Mucosa of stomach (tissue), 1 donor: ENCODE results near the gene DHX58.
"Not testable (repeated sequence)": the region's sequence is repeated elsewhere in the genome, so short reads cannot be mapped to it uniquely, and the experiment has no call there.

Experiments used
- H3K27me3 ChIP-seq: one replicate; pipeline ENCODE4 v1.7.0; 2013; ENCODE audit warnings: mild to moderate bottlenecking, low read length; ENCODE audit not compliant: control insufficient read depth, insufficient read depth
- H3K36me3 ChIP-seq: one replicate; pipeline ENCODE4 v1.7.0; 2013; ENCODE audit warnings: low read length; ENCODE audit not compliant: control insufficient read depth, insufficient read depth
- H3K4me1 ChIP-seq: one replicate; pipeline ENCODE4 v1.7.0; 2013; ENCODE audit warnings: mild to moderate bottlenecking, low read length; ENCODE audit not compliant: control insufficient read depth, insufficient read depth
- H3K4me3 ChIP-seq: one replicate; pipeline ENCODE4 v1.7.0; 2013; ENCODE audit warnings: low read length
- H3K9ac ChIP-seq: one replicate; pipeline ENCODE4 v1.7.0; 2013; ENCODE audit warnings: mild to moderate bottlenecking, low read length, moderate library complexity
- H3K9me3 ChIP-seq: one replicate; pipeline ENCODE4 v1.7.0; 2013; ENCODE audit warnings: mild to moderate bottlenecking, low read length, moderate library complexity; ENCODE audit not compliant: control insufficient read depth
- donor health status: Pancreatic carcinoma.

DHX58 gene

GRCh38 chr17:42112552-42113176 lies at the start of gene DHX58:
Gene DHX58, minus strand, starts transcription at chr17:42112714. Its CDS starts 822 bp downstream, at chr17:42111892.
- no peaks in the 10 kb centered on the region for H3K27me3 ChIP-seq
- peak within 1 kb of the TSS; percentile 61 for H3K4me3 ChIP-seq

GRCh38 chr17:42160531-42160910 lies 48.0 kb upstream of the DHX58 start:
- H3K27me3 ChIP-seq: no peaks in the 10 kb centered on the region
- no peak overlapping the region for H3K9ac ChIP-seq
- no peaks in the 10 kb centered on the region for H3K4me1 ChIP-seq
- H3K4me3 ChIP-seq: no peak overlapping the region
- H3K36me3 ChIP-seq: no peaks in the 10 kb centered on the region
- H3K9me3 ChIP-seq: no peaks in the 10 kb centered on the region

More at GRCh38 chr17:42112552-42113176, at the start of gene DHX58:
- H3K9me3 ChIP-seq: no peaks in the 10 kb centered on the region
- H3K4me1 ChIP-seq: peaks cover 20% of the 10 kb centered on the region
- peak within 1 kb of the TSS; percentile 85 for H3K9ac ChIP-seq
- no peaks in the 10 kb centered on the region for H3K36me3 ChIP-seq

GRCh38 chr17:42159796-42160530 lies 47.4 kb upstream of the DHX58 start:
- Histone ChIP-seq H3K4me1 (no peaks in the 10 kb centered on the region), H3K4me3 (no peak overlapping the region), H3K27me3 (no peaks in the 10 kb centered on the region), H3K9ac (no peak overlapping the region), H3K9me3 (no peaks in the 10 kb centered on the region), H3K36me3 (no peaks in the 10 kb centered on the region)

- H3K4me3 ChIP-seq: peak overlapping the region; percentile 20
- H3K36me3 ChIP-seq: no peaks in the 10 kb centered on the region
- no peaks in the 10 kb centered on the region for H3K9me3 ChIP-seq
- no peaks in the 10 kb centered on the region for H3K27me3 ChIP-seq
- H3K4me1 ChIP-seq: peaks cover 9% of the 10 kb centered on the region
- peak overlapping the region; percentile 30 for H3K9ac ChIP-seq
Measured at GRCh38 chr17:42155614-42156045, 43.1 kb upstream of the DHX58 start.

GRCh38 chr17:42153919-42154742 lies 41.6 kb upstream of the DHX58 start:
- H3K9me3 ChIP-seq: no peaks in the 10 kb centered on the region
- H3K4me1 ChIP-seq: peaks cover 10% of the 10 kb centered on the region
- peak overlapping the region; percentile 94 for H3K9ac ChIP-seq
- peak overlapping the region; percentile 52 for H3K4me3 ChIP-seq
- no peaks in the 10 kb centered on the region for H3K36me3 ChIP-seq
- no peaks in the 10 kb centered on the region for H3K27me3 ChIP-seq

GRCh38 chr17:42146911-42147607 lies 34.5 kb upstream of the DHX58 start:
- Histone ChIP-seq H3K4me3 (no peak overlapping the region), H3K4me1 (peaks cover 30% of the 10 kb centered on the region), H3K9ac (no peak overlapping the region), H3K36me3 (no peaks in the 10 kb centered on the region), H3K27me3 (no peaks in the 10 kb centered on the region), H3K9me3 (no peaks in the 10 kb centered on the region)

GRCh38 chr17:42143138-42143537 lies 30.6 kb upstream of the DHX58 start:
- H3K4me3 ChIP-seq, H3K36me3 ChIP-seq, H3K9ac ChIP-seq, H3K9me3 ChIP-seq, H3K27me3 ChIP-seq: not testable (repeated sequence)
- H3K4me1 ChIP-seq: peaks cover 32% of the 10 kb centered on the region

GRCh38 chr17:42142371-42142896 lies 29.9 kb upstream of the DHX58 start:
- Histone ChIP-seq H3K4me1 (peaks cover 33% of the 10 kb centered on the region), H3K9me3 (no peaks in the 10 kb centered on the region), H3K4me3 (no peak overlapping the region), H3K9ac (no peak overlapping the region), H3K36me3 (no peaks in the 10 kb centered on the region), H3K27me3 (no peaks in the 10 kb centered on the region)

- no peaks in the 10 kb centered on the region for H3K27me3 ChIP-seq
- no peak overlapping the region for H3K9ac ChIP-seq
- H3K4me1 ChIP-seq: peaks cover 39% of the 10 kb centered on the region
- H3K36me3 ChIP-seq: no peaks in the 10 kb centered on the region
- H3K9me3 ChIP-seq: no peaks in the 10 kb centered on the region
- H3K4me3 ChIP-seq: no peak overlapping the region
Measured at GRCh38 chr17:42141382-42141781, 28.9 kb upstream of the DHX58 start.

GRCh38 chr17:42140690-42141089 lies 28.2 kb upstream of the DHX58 start:
- H3K27me3 ChIP-seq, H3K4me3 ChIP-seq, H3K9me3 ChIP-seq, H3K36me3 ChIP-seq, H3K9ac ChIP-seq: not testable (repeated sequence)
- peaks cover 46% of the 10 kb centered on the region for H3K4me1 ChIP-seq

GRCh38 chr17:42138749-42139492 lies 26.4 kb upstream of the DHX58 start:
- H3K9ac ChIP-seq: no peak overlapping the region
- no peaks in the 10 kb centered on the region for H3K36me3 ChIP-seq
- H3K9me3 ChIP-seq: no peaks in the 10 kb centered on the region
- peaks cover 63% of the 10 kb centered on the region for H3K4me1 ChIP-seq
- no peaks in the 10 kb centered on the region for H3K27me3 ChIP-seq
- no peak overlapping the region for H3K4me3 ChIP-seq
